HEK293 (cell line): ENCODE data around the gene HSPA2.

ENCODE experiments used
- CTCF ChIA-PET: fragments of 350-600 bp; formaldehyde crosslinking; extraction: SDS; loops from one replicate; lab custom pipeline; 2021; ENCODE audit warnings: antibody characterized with exemption; lab: Yijun Ruan, JAX
- POLR2A ChIA-PET: fragments of 300-600 bp; formaldehyde crosslinking; extraction: SDS; loops from one replicate; lab custom pipeline; 2020; ENCODE audit warnings: antibody characterized with exemption, inconsistent platforms; lab: Yijun Ruan, JAX
- H3K27ac ChIP-seq: fragments of 200-500 bp; sonication (Bioruptor generic); 2 replicates; pipeline ENCODE4 v1.5.1; 2014; ENCODE audit warnings: low read depth, low read length, control low read depth, inconsistent platforms; ENCODE audit errors: extremely low read depth
- H3K36me3 ChIP-seq, 2 experiments: fragments of 200-500 bp in 1 of 2; sonication (Bioruptor generic) in 1 of 2; 1 replicate in 1 of 2; 2 replicates in 1 of 2; pipeline ENCODE4 v1.5.1; 2014 to 2017; ENCODE audit warnings: inconsistent platforms in 2 of 2, low read length in 2 of 2; ENCODE audit not compliant: control insufficient read depth in 2 of 2, insufficient read depth in 1 of 2
- H3K4me1 ChIP-seq: fragments of 200-500 bp; sonication (Bioruptor generic); 2 replicates; pipeline ENCODE4 v1.5.1; 2014; ENCODE audit warnings: mild to moderate bottlenecking, low read length, inconsistent platforms; ENCODE audit not compliant: control insufficient read depth, insufficient read depth
- H3K4me3 ChIP-seq: 2 replicates; pipeline ENCODE4 v1.5.1; 2011; ENCODE audit warnings: low read depth, mild to moderate bottlenecking, control low read depth, low read length, moderate library complexity
- H3K9me3 ChIP-seq: fragments of 200-500 bp; sonication (Bioruptor generic); 2 replicates; pipeline ENCODE4 v1.5.1; 2014; ENCODE audit warnings: low read depth, low read length, inconsistent platforms; ENCODE audit not compliant: control insufficient read depth, insufficient read depth
- BCL11A ChIP-seq: fragments of 450-650 bp; formaldehyde crosslinking; IDR thresholded peaks from 2 replicates; pipeline ENCODE4 v1.5.1; 2016; ENCODE audit warnings: low read depth, missing biosample characterization, missing genetic modification characterization
- MYNN ChIP-seq: fragments of 450-650 bp; formaldehyde crosslinking; IDR thresholded peaks from 2 replicates; pipeline ENCODE4 v1.5.1; 2016; ENCODE audit warnings: missing biosample characterization, missing genetic modification characterization, borderline replicate concordance
- OSR2 ChIP-seq: fragments of 450-650 bp; formaldehyde crosslinking; IDR thresholded peaks from 2 replicates; pipeline ENCODE4 v1.5.1; 2016; ENCODE audit warnings: missing biosample characterization, missing genetic modification characterization
- ZBTB11 ChIP-seq: fragments of 450-650 bp; formaldehyde crosslinking; conservative IDR thresholded peaks from 2 replicates; pipeline ENCODE4 v1.5.1; 2016; ENCODE audit warnings: low read depth, missing biosample characterization, missing genetic modification characterization
- ZBTB21 ChIP-seq: fragments of 450-650 bp; formaldehyde crosslinking; IDR thresholded peaks from 2 replicates; pipeline ENCODE4 v1.5.1; 2017; ENCODE audit warnings: missing biosample characterization, missing genetic modification characterization
- ZBTB48 ChIP-seq: fragments of 450-650 bp; formaldehyde crosslinking; IDR thresholded peaks from 2 replicates; pipeline ENCODE4 v1.5.1; 2016; ENCODE audit warnings: missing biosample characterization, missing genetic modification characterization
- ZNF138 ChIP-seq: fragments of 450-650 bp; formaldehyde crosslinking; IDR thresholded peaks from 2 replicates; pipeline ENCODE4 v1.5.1; 2016; ENCODE audit warnings: missing biosample characterization, missing genetic modification characterization, borderline replicate concordance
- ZNF146 ChIP-seq: fragments of 450-650 bp; formaldehyde crosslinking; IDR thresholded peaks from 2 replicates; pipeline ENCODE4 v1.5.1; 2016; ENCODE audit warnings: missing biosample characterization, missing genetic modification characterization
- ZNF155 ChIP-seq: fragments of 450-650 bp; formaldehyde crosslinking; IDR thresholded peaks from 2 replicates; pipeline ENCODE4 v1.5.1; 2016; ENCODE audit warnings: missing biosample characterization, missing genetic modification characterization
- ZNF341 ChIP-seq: fragments of 450-650 bp; formaldehyde crosslinking; IDR thresholded peaks from 2 replicates; pipeline ENCODE4; 2016; ENCODE audit warnings: low read depth, missing biosample characterization, missing genetic modification characterization
- ZNF394 ChIP-seq: fragments of 450-650 bp; formaldehyde crosslinking; IDR thresholded peaks from 2 replicates; pipeline ENCODE4 v1.5.1; 2016; ENCODE audit warnings: missing biosample characterization, missing genetic modification characterization, mild to moderate bottlenecking, moderate library complexity, borderline replicate concordance
- ZNF596 ChIP-seq: fragments of 450-650 bp; IDR thresholded peaks from 2 replicates; pipeline ENCODE4 v1.5.0; 2018; ENCODE audit warnings: missing biosample characterization, mild to moderate bottlenecking, missing genetic modification characterization, moderate library complexity
- ZNF670 ChIP-seq: fragments of 450-650 bp; formaldehyde crosslinking; IDR thresholded peaks from 2 replicates; pipeline ENCODE4 v1.5.1; 2016; ENCODE audit warnings: missing biosample characterization, missing genetic modification characterization, low read depth
- ZNF707 ChIP-seq: fragments of 450-650 bp; formaldehyde crosslinking; IDR thresholded peaks from 2 replicates; pipeline ENCODE4 v1.5.1; 2016; ENCODE audit warnings: missing biosample characterization, missing genetic modification characterization
- ZNF785 ChIP-seq: fragments of 450-650 bp; formaldehyde crosslinking; IDR thresholded peaks from 2 replicates; pipeline ENCODE4 v1.5.1; 2016; ENCODE audit warnings: missing biosample characterization, missing genetic modification characterization
- TF ChIP-seq, protein P1 (sequence below): fragments of 450-650 bp; formaldehyde crosslinking; IDR thresholded peaks from 2 replicates; pipeline ENCODE4 v1.5.1; 2016; ENCODE audit warnings: missing biosample characterization, missing genetic modification characterization

The HSPA2 gene

GRCh38 chr14:64572386-64573104 lies 32.0 kb downstream of the HSPA2 start:
- TF ChIP-seq ZNF155, result no peak
- TF ChIP-seq ZNF707 (tag by site-specific recombination), result no peak
- TF ChIP-seq ZBTB21 (tag by site-specific recombination), result no peak
- TF ChIP-seq ZNF670 (tag by site-specific recombination), result no peak
- TF ChIP-seq OSR2, result no peak
- no peak for TF ChIP-seq ZNF341
- TF ChIP-seq ZNF785 (tag by site-specific recombination), result no peak
- no peak for TF ChIP-seq ZNF146 (tag by site-specific recombination)
- TF ChIP-seq ZNF394 (tag by site-specific recombination), result no peak
- no peak for TF ChIP-seq ZBTB48 (tag by site-specific recombination)
- TF ChIP-seq, protein P1, sequence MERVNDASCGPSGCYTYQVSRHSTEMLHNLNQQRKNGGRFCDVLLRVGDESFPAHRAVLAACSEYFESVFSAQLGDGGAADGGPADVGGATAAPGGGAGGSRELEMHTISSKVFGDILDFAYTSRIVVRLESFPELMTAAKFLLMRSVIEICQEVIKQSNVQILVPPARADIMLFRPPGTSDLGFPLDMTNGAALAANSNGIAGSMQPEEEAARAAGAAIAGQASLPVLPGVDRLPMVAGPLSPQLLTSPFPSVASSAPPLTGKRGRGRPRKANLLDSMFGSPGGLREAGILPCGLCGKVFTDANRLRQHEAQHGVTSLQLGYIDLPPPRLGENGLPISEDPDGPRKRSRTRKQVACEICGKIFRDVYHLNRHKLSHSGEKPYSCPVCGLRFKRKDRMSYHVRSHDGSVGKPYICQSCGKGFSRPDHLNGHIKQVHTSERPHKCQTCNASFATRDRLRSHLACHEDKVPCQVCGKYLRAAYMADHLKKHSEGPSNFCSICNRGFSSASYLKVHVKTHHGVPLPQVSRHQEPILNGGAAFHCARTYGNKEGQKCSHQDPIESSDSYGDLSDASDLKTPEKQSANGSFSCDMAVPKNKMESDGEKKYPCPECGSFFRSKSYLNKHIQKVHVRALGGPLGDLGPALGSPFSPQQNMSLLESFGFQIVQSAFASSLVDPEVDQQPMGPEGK (tag by site-specific recombination), result no peak
- TF ChIP-seq ZNF138 (tag by site-specific recombination), result no peak
- TF ChIP-seq BCL11A (tag by site-specific recombination), result no peak
- TF ChIP-seq MYNN (tag by site-specific recombination), result no peak
- no peak for TF ChIP-seq ZBTB11
- Histone ChIP-seq H3K36me3 (no peaks in the 10 kb centered on the region), H3K4me1 (no peaks in the 10 kb centered on the region), H3K4me3 (no peak overlapping the region), H3K27ac (no peak overlapping the region), H3K9me3 (no peaks in the 10 kb centered on the region)
- ChIA-PET CTCF (interaction anchor here (1.0 kb wide), 1 partner anchor 64 kb away, joined by 4 read pairs; no protein-coding TSS in a partner anchor), POLR2A (interaction anchor here (0.7 kb wide), 1 partner anchor 39 kb away, joined by 3 read pairs; no protein-coding TSS in a partner anchor)

DNA sequence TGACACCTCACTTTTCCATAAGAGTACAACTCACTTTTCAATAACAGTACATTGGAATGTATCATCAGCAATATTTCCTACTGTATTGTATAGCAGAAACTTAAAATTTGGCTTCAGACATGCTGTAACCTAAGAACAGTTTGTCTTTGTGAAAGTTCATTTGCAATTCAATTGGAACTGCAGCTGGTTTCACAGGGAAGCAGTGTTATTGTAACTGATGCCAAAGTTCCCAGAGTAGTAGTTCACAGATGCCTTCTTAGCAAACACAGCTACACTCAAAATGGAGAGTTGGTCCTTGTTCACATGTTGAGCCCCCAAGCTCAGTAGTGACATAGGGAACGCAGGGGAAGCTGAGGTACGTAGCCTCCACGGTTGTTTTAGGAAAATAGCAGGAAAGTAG lies 32.6 kb downstream of the HSPA2 start:
- no peaks in the 10 kb centered on the region for H3K4me1 ChIP-seq
- H3K27ac ChIP-seq, result no peak overlapping the region
- ChIA-PET CTCF (interaction anchor here (1.0 kb wide), 1 partner anchor 64 kb away, joined by 4 read pairs; no protein-coding TSS in a partner anchor), POLR2A (interaction anchor here (0.6 to 0.7 kb wide), 2 partner anchors 14 to 38 kb away, joined by 3 to 4 read pairs; no protein-coding TSS in a partner anchor)
- no peaks in the 10 kb centered on the region for H3K36me3 ChIP-seq
- no peaks in the 10 kb centered on the region for H3K9me3 ChIP-seq
- TF ChIP-seq ZNF596 (tag by site-specific recombination), result no peak
- H3K4me3 ChIP-seq, result no peak overlapping the region
